PC-3 (cell line): ENCODE measurements around the gene LPCAT1. TPM values are rescaled to one million over a fixed set of nuclear protein-coding genes. Genes with fewer than 3 reads are reported as not detected.

Experiments used
- ATAC-seq: fragments of 200-7000 bp; cut with Tn5 transposase; 2 replicates; pipeline ENCODE4 v1.9.1; 2020; ENCODE audit warnings: mild to moderate bottlenecking, moderate library complexity
- BruUV-seq: library from RNA; stranded (reverse); fragments of 400-500 nt; replicated peaks from 2 replicates; lab custom pipeline; 2021; lab: Mats Ljungman, UMichigan
- CTCF ChIA-PET: fragments of 300-600 bp; sonication (Branson Sonifier 250); formaldehyde crosslinking; loops from one replicate; lab custom pipeline; 2022; ENCODE audit warnings: antibody characterized with exemption; lab: Charles Lee
- POLR2A ChIA-PET: fragments of 300-600 bp; sonication (Branson Sonifier 250); formaldehyde crosslinking; loops from one replicate; lab custom pipeline; 2022; ENCODE audit warnings: antibody characterized with exemption; ENCODE audit not compliant: unreplicated experiment; lab: Charles Lee
- DNase-seq: peaks from one replicate; pipeline ENCODE4 v3.0.0-alpha.2; 2015
- H2AFZ ChIP-seq: fragments of 300-600 bp; sonication (generic); 2 replicates; pipeline ENCODE4 v1.6.0; 2016; ENCODE audit warnings: antibody characterized with exemption, low read length
- H3F3A ChIP-seq: fragments of 300-600 bp; sonication (generic); one replicate; pipeline ENCODE4 v1.6.0; 2017; ENCODE audit warnings: antibody characterized with exemption, low read length, control low read depth, mild to moderate bottlenecking; ENCODE audit not compliant: unreplicated experiment
- H3K27ac ChIP-seq: fragments of 300-600 bp; sonication (generic); 2 replicates; pipeline ENCODE4 v1.5.1; 2016; ENCODE audit warnings: mild to moderate bottlenecking, low read length
- H3K27me3 ChIP-seq: fragments of 300-600 bp; sonication (generic); 2 replicates; pipeline ENCODE4 v1.6.1; 2016; ENCODE audit warnings: low read length, mixed read lengths
- H3K36me3 ChIP-seq: fragments of 300-600 bp; sonication (generic); 2 replicates; pipeline ENCODE4 v1.6.1; 2016; ENCODE audit warnings: low read depth, mixed run types, low read length, mixed read lengths
- H3K4me1 ChIP-seq: fragments of 300-600 bp; sonication (generic); 2 replicates; pipeline ENCODE4 v1.5.1; 2016; ENCODE audit warnings: low read length; ENCODE audit not compliant: insufficient read depth
- H3K4me2 ChIP-seq: fragments of 300-600 bp; sonication (generic); 2 replicates; pipeline ENCODE4 v1.6.0; 2016; ENCODE audit warnings: low read length
- H3K4me3 ChIP-seq: fragments of 300-600 bp; sonication (generic); 2 replicates; pipeline ENCODE4 v1.5.1; 2016; ENCODE audit warnings: mild to moderate bottlenecking, low read length, mixed read lengths
- H3K79me2 ChIP-seq: fragments of 300-600 bp; sonication (generic); 2 replicates; pipeline ENCODE4 v1.6.1; 2017; ENCODE audit warnings: low read length, mixed read lengths
- H3K9ac ChIP-seq: fragments of 300-600 bp; sonication (generic); 2 replicates; pipeline ENCODE4 v1.6.0; 2016; ENCODE audit warnings: mild to moderate bottlenecking, low read length
- H3K9me2 ChIP-seq: fragments of 300-600 bp; sonication (generic); replicated peaks from 2 replicates; pipeline ENCODE4 v1.6.1; 2016; ENCODE audit warnings: mixed run types, low read length, mixed read lengths
- H3K9me3 ChIP-seq: fragments of 300-600 bp; sonication (generic); 2 replicates; pipeline ENCODE4 v1.6.1; 2016; ENCODE audit warnings: low read length, mixed read lengths
- H4K20me1 ChIP-seq: fragments of 300-600 bp; sonication (generic); 2 replicates; pipeline ENCODE4 v1.6.1; 2016; ENCODE audit warnings: low read length, mixed read lengths
- EZH2 ChIP-seq: fragments of 300-600 bp; sonication (generic); IDR thresholded peaks from one replicate; pipeline ENCODE4 v1.6.1; 2017; ENCODE audit warnings: antibody characterized with exemption, mild to moderate bottlenecking, low read length; ENCODE audit not compliant: unreplicated experiment
- EZH2phosphoT487 ChIP-seq: fragments of 300-600 bp; sonication (generic); IDR thresholded peaks from 2 replicates; pipeline ENCODE4 v1.6.1; 2018; ENCODE audit warnings: mild to moderate bottlenecking, antibody characterized with exemption, low read length, borderline replicate concordance
- intact Hi-C: fragments of 100-400 bp; cut with micrococcal nuclease; formaldehyde crosslinking; loops from 2 replicates; pipeline ENCODE4 v1.9.0; 2023
- total RNA-seq: library from RNA; depleted of rRNA; stranded (reverse); fragments of >200 nt; gene quantifications from 2 replicates; pipeline ENCODE4 v1.2.3, GENCODE V29; 2014
- TF ChIP-seq, protein P1 (sequence below): fragments of 300-600 bp; sonication (generic); conservative IDR thresholded peaks from 2 replicates; pipeline ENCODE4 v1.5.1; 2017; ENCODE audit warnings: antibody characterized with exemption, low read depth, mild to moderate bottlenecking, low read length

Gene LPCAT1
- total RNA-seq, 1 experiment from 2014 or later = 121 TPM

DNA sequence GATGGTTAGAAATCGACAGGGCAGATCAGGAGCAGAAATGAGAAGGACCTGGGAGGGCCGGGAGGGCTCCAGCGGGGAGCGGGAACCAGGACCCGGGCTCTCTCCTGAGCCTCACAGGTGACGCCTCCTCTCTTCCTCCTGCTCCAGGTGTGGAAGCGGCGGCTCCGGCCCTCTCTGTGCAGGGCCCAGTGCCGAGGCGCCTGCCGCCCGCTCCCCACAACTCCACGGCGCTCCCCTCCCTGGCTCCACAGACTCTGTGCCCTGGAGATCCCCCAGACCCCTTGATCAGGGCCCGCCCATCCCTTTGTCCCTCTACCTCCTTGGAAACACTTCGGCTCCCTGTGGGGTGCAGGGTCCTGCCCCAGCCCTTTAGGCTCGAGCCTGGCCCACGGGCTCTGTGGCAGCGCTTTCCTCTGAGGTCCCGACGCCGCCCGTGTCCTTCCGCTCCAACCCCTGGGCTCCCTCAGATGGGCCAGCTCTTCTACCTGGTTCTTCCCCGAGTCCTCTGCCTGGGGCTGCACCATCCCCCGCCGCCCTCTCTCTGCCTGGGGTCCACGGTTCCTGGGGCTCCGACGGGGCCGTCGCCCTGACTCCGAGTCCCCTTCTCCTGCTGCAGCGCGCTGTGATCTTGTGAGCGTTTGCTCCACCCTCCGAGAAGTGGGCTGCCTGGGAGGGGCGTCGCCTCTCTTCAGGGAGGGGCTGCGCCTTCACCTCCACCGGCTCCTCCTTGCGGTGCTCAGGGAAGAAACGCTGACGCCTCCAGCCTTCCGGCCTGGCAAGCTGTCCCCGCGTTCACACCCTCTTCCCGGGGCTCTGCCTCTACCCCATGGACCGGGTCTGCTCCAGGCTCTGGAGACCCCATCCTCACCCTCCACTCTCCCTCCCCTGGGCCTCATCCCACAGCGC, 56.2 kb downstream of the LPCAT1 start:
- ATAC-seq = no peak

DNA sequence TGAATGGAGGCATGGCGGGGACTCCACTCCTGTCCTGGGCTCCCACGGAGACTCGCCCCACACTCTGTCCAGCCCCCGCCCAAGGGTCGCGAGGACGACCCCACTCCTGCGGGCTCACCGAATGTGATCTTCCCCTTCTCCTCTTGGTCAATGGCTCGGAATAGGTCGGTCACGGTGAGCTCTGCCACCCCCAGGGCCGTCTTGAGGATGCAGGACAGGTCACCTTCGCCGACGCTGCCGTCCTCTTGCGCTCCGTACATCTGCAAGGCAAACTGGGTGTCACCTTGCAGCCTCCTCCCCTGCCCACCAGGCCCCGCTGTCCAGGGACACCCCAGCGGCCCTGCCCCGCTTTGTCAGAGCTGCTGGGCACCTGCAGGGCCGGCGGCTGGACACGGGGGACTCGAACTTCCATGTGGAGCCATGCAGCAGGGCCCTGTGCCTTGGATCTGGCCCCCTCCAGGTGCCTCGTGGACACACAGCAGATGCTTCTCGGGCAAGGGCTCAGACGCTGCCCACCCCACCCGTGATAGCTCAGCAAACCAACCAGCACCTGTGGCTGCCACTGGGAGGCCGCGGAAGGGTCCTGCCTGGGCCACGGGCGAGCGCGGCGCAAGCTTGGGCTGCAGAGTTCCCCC, 57.0 kb downstream of the LPCAT1 start:
- Histone ChIP-seq H3K27me3 (no peaks in the 10 kb centered on the region), H3K9me3 (no peaks in the 10 kb centered on the region), H3F3A (no peaks in the 10 kb centered on the region), H3K9ac (no peak overlapping the region), H3K27ac (no peak overlapping the region), H3K4me2 (no peak overlapping the region), H3K4me3 (no peak overlapping the region), H3K79me2 (no peaks in the 10 kb centered on the region), H3K9me2 (no peaks in the 10 kb centered on the region), H4K20me1 (no peaks in the 10 kb centered on the region; the same call in 1 of the 2 replicates), H2AFZ (no peak overlapping the region), H3K36me3 (peaks cover 67% of the 10 kb centered on the region), H3K4me1 (peaks cover 4% of the 10 kb centered on the region; the same call in 1 of the 2 replicates)
- DNase-seq (no peak), ATAC-seq (no peak)
- TF ChIP-seq EZH2 = no peak
- TF ChIP-seq, protein P1, sequence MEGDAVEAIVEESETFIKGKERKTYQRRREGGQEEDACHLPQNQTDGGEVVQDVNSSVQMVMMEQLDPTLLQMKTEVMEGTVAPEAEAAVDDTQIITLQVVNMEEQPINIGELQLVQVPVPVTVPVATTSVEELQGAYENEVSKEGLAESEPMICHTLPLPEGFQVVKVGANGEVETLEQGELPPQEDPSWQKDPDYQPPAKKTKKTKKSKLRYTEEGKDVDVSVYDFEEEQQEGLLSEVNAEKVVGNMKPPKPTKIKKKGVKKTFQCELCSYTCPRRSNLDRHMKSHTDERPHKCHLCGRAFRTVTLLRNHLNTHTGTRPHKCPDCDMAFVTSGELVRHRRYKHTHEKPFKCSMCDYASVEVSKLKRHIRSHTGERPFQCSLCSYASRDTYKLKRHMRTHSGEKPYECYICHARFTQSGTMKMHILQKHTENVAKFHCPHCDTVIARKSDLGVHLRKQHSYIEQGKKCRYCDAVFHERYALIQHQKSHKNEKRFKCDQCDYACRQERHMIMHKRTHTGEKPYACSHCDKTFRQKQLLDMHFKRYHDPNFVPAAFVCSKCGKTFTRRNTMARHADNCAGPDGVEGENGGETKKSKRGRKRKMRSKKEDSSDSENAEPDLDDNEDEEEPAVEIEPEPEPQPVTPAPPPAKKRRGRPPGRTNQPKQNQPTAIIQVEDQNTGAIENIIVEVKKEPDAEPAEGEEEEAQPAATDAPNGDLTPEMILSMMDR = no peak
- TF ChIP-seq EZH2phosphoT487 = no peak
- POLR2A ChIA-PET = no interaction called here
- intact Hi-C loops = no loop called here
- no TSS peak for BruUV-seq
- CTCF ChIA-PET = no interaction called here

More for the DNA sequence above, 56.2 kb downstream of the LPCAT1 start:
- DNase-seq = no peak
- no peaks in the 10 kb centered on the region for H3F3A ChIP-seq
- ChIA-PET POLR2A (no interaction called here), CTCF (no interaction called here)
- H3K27me3 ChIP-seq = no peaks in the 10 kb centered on the region
- H2AFZ ChIP-seq = no peak overlapping the region
- H4K20me1 ChIP-seq = no peaks in the 10 kb centered on the region; the same call in 1 of the 2 replicates
- no peak for TF ChIP-seq EZH2phosphoT487
- TF ChIP-seq EZH2 = no peak
- TF ChIP-seq, protein P1 = no peak
- H3K79me2 ChIP-seq = no peaks in the 10 kb centered on the region
- H3K9ac ChIP-seq = no peak overlapping the region
- peaks cover 4% of the 10 kb centered on the region; the same call in 1 of the 2 replicates for H3K4me1 ChIP-seq
- H3K36me3 ChIP-seq = peaks cover 58% of the 10 kb centered on the region
- no TSS peak for BruUV-seq
- no peaks in the 10 kb centered on the region for H3K9me2 ChIP-seq
- H3K4me2 ChIP-seq = no peak overlapping the region
- H3K4me3 ChIP-seq = no peak overlapping the region
- no peak overlapping the region for H3K27ac ChIP-seq
- no peaks in the 10 kb centered on the region for H3K9me3 ChIP-seq
- intact Hi-C loops = no loop called here
